OCI-LY1 (cell line): Measurements from ENCODE around the gene MAPK1.

Source experiments
- CTCF ChIP-seq: fragments of 200-600 bp; sonication (generic), shearing (Covaris generic); IDR thresholded peaks from 2 replicates; pipeline ENCODE4 v1.5.1; 2017; ENCODE audit warnings: mild to moderate bottlenecking, antibody characterized with exemption, low read length, moderate library complexity, mixed read lengths
- EZH2 ChIP-seq: fragments of 200-600 bp; sonication (generic), shearing (Covaris generic); IDR thresholded peaks from 2 replicates; pipeline ENCODE4 v1.8.0; 2017; ENCODE audit warnings: borderline replicate concordance, mixed run types, mild to moderate bottlenecking, antibody characterized with exemption, low read length, moderate library complexity, mixed read lengths

- TF ChIP-seq CTCF (no peak), EZH2 (no peak)
Observed at GRCh38 chr22:21753374-21754111, 113.9 kb downstream of the MAPK1 start.
